Epithelial cell of proximal tubule (primary cell): ENCODE measurements around the gene CHMP2B. TPM values are rescaled to one million over a fixed set of nuclear protein-coding genes. Genes with fewer than 3 reads are reported as not detected.

Experiments
- total RNA-seq: library from RNA; depleted of rRNA; stranded (reverse); fragments of >200 nt; gene quantifications from 2 replicates; pipeline ENCODE4 v1.2.3, GENCODE V29; 2015

The CHMP2B gene
- total RNA-seq, 1 donor from 2014 or later = 27.4 TPM

Other genes starting within 250 kb of the CHMP2B start
- 7.9 and 9.9 TPM in 2 replicates for gene VGLL3, start 236.2 kb upstream of the CHMP2B start, total RNA-seq
- gene POU1F1, start 49.3 kb downstream of the CHMP2B start, total RNA-seq = not detected in 2 replicates